IMR-90 (cell line): ENCODE results near the gene CRIP1.

Experiments used
- CEBPB ChIP-seq: IDR thresholded peaks from 2 replicates; pipeline ENCODE4 v1.6.1; 2012; ENCODE audit warnings: low read depth, low read length, improper control_type of control experiment
- RCOR1 ChIP-seq: IDR thresholded peaks from 2 replicates; pipeline ENCODE4 v1.6.1; 2012; ENCODE audit warnings: mild to moderate bottlenecking, low read length, improper control_type of control experiment; ENCODE audit not compliant: insufficient replicate concordance
- TF ChIP-seq, protein P1 (sequence below): conservative IDR thresholded peaks from 2 replicates; pipeline ENCODE4 v1.5.1; 2012; ENCODE audit warnings: mild to moderate bottlenecking, low read depth, low read length, improper control_type of control experiment

DNA sequence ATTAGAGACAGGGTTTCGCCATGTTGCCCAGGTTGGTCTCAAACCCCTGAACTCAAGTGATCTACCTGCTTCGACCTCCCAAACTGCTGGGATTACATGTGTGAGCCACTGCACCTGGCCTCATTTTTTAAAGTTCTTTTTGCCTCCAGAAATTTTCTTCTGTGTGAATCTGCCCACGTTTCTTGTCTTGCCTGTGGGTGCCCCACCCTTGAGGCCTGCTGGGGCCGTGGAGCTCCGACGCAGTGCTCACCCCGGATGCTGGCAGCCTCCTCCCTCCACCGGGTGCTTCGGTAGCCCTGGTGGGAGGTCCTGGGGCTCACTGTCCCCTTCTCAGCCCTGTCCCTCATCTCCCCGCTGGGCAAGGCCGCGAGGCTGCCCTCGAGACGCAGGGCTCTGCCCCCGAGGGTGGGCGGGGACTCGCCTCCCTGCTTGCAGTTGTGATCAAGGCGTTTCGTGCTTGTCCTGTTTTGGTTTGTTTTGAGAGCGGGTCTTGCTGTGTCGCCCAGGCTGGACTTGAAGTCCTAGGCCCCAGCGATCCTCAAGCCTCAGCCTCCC is 31.5 kb upstream of the CRIP1 start:
- no peak for TF ChIP-seq CEBPB
- TF ChIP-seq RCOR1: no peak
- TF ChIP-seq, protein P1, sequence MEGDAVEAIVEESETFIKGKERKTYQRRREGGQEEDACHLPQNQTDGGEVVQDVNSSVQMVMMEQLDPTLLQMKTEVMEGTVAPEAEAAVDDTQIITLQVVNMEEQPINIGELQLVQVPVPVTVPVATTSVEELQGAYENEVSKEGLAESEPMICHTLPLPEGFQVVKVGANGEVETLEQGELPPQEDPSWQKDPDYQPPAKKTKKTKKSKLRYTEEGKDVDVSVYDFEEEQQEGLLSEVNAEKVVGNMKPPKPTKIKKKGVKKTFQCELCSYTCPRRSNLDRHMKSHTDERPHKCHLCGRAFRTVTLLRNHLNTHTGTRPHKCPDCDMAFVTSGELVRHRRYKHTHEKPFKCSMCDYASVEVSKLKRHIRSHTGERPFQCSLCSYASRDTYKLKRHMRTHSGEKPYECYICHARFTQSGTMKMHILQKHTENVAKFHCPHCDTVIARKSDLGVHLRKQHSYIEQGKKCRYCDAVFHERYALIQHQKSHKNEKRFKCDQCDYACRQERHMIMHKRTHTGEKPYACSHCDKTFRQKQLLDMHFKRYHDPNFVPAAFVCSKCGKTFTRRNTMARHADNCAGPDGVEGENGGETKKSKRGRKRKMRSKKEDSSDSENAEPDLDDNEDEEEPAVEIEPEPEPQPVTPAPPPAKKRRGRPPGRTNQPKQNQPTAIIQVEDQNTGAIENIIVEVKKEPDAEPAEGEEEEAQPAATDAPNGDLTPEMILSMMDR: no peak
